Epithelial cell of prostate (primary cell): Measurements from ENCODE around the gene ZNF638.
"Not testable (repeated sequence)": the region's sequence is repeated elsewhere in the genome, so short reads cannot be mapped to it uniquely, and the experiment has no call there.

Source experiments
- DNase-seq: peaks from one replicate; pipeline ENCODE4 v3.0.0-alpha.2; 2011; ENCODE audit warnings: low read depth, low spot score
- H3K27ac ChIP-seq: fragments of 450-650 bp; 2 replicates; pipeline ENCODE4 v1.5.1; 2017; ENCODE audit warnings: mild to moderate bottlenecking

Gene ZNF638, protein sequence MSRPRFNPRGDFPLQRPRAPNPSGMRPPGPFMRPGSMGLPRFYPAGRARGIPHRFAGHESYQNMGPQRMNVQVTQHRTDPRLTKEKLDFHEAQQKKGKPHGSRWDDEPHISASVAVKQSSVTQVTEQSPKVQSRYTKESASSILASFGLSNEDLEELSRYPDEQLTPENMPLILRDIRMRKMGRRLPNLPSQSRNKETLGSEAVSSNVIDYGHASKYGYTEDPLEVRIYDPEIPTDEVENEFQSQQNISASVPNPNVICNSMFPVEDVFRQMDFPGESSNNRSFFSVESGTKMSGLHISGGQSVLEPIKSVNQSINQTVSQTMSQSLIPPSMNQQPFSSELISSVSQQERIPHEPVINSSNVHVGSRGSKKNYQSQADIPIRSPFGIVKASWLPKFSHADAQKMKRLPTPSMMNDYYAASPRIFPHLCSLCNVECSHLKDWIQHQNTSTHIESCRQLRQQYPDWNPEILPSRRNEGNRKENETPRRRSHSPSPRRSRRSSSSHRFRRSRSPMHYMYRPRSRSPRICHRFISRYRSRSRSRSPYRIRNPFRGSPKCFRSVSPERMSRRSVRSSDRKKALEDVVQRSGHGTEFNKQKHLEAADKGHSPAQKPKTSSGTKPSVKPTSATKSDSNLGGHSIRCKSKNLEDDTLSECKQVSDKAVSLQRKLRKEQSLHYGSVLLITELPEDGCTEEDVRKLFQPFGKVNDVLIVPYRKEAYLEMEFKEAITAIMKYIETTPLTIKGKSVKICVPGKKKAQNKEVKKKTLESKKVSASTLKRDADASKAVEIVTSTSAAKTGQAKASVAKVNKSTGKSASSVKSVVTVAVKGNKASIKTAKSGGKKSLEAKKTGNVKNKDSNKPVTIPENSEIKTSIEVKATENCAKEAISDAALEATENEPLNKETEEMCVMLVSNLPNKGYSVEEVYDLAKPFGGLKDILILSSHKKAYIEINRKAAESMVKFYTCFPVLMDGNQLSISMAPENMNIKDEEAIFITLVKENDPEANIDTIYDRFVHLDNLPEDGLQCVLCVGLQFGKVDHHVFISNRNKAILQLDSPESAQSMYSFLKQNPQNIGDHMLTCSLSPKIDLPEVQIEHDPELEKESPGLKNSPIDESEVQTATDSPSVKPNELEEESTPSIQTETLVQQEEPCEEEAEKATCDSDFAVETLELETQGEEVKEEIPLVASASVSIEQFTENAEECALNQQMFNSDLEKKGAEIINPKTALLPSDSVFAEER (N-terminal part only)

DNA sequence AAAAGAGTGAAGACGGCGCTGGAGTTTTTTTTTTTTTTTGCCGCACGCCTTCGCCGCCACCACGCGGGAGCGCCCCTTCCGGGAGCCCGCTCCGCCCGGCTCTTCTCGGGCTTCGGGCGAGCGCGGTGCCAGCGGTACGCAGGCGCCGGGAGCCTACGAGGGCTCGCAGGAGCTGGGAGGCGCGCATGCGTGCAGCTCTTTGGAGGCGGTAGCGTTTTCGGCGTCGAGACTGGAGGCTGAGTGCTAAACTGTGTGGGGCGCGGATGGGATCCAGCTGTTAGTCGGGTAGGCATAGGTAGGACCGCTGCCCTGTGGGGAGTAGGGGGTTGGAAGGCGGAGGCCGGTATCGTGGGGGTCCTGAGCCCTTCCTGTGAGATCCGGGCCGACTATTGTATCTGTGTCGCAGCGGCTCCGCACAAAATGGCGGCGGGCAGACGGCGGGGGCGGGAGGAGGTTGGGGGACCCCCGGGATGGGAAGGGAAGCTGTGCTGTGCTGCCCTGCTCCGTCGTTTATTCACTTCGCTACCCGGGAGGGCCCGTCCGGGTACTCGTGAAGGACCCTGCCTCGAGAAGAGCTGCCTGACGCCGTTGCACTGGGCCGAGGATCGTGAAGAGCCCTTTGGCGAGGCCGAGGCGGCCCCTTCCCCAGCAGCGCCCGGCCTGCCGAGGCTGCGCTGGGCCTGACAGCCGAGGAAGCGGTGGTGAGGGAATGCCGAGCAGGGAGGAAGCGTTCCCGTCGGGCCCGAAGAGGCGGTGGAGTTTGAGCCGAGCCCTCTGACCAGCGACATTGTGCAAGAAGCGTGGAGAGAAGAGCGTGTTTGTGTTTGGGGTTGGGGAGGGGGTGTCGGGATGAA, at the start of gene ZNF638:
Gene ZNF638 (plus strand): TSS at position 202 of the 854 bp plus-strand sequence. CDS start 17,173 bp downstream, outside the sequence.
- DNase-seq, result peak; percentile 43
- H3K27ac ChIP-seq, result peak within 1 kb of the TSS; percentile 39

DNA sequence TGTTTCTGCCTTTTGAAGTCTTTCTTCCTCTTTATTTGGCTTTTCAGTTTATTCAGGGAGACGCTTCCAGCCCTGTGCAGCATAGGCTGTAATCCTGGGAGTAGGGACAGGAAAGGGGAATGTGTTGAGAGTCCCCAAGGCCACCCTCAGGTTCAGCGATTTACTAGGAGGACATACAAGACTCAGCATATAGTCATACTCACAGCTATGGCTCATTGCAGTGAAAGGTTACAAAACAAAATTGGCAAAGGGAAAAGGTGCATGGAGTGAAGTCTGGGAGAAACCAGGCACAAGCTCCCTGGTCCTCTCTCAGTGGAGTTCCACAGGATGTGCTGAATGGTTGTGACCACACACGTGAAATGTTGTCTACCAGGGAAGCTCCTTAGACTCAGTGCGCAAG, 49.6 kb upstream of the ZNF638 start:
- no peak overlapping the region for H3K27ac ChIP-seq
- no peak for DNase-seq

DNA sequence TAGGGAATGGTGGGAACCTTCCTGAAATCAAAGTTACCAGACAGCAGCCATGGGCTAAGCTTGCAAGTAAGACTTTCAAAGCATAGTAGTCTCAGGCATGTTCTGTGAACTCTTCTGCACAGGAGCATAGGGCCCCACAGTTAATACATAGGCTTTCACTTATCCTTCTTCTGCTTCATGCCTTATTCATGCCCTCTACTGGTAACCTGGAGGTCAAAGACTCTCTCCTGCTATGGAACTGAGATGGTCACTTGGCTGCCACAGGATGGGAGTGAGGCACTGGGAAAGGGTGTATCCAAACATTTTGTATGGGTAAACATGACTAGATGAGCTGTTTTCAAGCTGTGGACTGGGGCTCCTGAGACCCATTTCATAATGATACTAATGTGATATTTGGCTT, 49.1 kb upstream of the ZNF638 start:
- no peak for DNase-seq
- no peak overlapping the region for H3K27ac ChIP-seq

DNA sequence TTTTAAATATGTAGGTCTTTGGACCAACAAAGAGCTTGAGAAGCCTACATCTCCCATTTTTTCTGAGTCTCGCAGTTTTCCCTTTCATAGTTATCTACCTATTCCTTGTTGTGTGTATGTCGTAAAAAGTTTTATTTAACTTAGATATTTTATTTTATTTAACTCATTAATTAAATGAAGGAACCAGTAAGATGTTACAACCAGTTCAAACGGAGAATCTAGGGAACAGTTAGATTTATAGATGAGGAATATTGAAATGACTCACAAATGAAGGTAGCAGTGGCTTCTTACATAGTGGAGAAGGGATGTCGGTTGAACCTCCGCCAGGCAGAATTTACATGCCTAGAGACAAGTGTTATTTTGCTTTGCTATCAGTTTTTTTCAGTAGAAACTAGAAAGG, 48.5 kb upstream of the ZNF638 start:
- no peak for DNase-seq
- H3K27ac ChIP-seq, result no peak overlapping the region

DNA sequence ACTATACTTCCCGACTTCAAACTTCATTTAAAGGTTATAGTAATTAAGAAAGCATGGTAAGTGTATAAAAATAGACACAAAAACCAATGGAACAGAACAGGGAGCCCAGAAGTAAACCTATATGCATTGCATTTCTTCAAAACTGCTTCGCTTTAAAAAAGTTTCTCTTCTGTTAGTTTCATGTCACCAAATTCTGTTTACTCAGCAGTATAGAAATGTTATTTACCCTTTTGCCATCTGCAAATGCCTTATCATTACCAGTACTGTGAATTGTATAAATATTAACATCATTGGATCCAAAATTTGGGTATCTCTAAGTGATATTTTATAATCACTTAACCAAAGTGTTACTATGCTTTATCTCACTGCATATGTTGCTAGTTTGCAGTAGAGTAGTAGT, 45.9 kb upstream of the ZNF638 start:
- no peak overlapping the region for H3K27ac ChIP-seq
- DNase-seq, result no peak

DNA sequence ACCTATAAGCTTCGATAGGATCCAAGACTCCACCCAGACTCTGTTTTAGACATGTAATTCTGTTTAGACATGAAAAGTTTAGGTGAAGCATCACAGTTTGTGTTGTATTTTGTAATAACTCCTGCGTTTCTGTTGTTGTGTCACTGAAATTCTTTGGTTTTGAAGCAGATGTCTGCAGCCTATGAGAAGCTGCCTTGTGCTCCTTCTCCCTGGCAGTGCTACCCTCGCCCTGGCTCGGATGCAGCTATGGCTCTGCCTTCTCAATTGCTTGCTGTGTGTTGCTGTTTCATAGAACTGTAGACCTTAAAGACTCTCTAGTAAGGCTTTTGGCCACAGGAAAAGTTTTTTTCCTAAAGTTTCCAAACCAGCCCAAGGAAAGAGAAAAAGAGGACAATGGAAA, 40.2 kb upstream of the ZNF638 start:
- H3K27ac ChIP-seq, result no peak overlapping the region
- DNase-seq, result no peak

DNA sequence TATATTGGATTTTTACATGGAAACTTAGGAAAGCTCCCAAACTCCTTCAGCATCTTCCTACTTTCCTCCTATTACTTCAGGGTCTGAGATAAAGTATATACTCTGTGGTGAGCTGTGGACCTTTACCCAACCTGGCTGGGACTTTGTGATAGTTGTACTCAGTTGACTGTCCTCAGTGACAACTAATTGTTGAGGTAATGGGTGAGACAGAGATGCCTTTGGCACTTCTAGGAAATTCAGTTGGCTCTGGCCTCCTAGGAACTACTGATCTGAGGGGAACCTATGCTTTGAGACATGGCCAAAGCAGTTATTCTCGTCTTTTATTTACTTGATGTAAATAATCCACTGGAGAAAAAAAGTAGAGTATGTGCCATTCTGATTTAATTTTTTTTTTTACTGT, 39.4 kb upstream of the ZNF638 start:
- DNase-seq, result no peak
- no peak overlapping the region for H3K27ac ChIP-seq

DNA sequence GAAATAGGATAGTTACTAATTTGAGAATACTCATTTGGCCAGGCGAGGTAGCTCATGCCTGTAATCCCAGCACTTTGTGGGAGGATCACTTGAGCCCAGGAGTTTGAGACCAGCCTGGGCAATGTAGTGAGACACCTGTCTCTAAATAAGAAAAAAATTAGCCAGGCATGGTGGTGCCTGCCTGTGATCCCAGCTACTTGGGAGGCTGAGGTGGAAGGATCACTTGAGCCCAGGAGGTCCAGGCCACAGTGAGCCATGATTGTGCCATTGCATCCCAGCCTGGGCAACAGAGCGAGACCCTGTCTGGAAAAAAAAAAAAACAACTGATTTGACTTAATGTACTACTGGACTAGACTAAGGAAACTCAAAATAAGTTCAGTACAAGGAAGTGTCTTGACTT, 32.7 kb upstream of the ZNF638 start:
- DNase-seq, result no peak
- no peak overlapping the region for H3K27ac ChIP-seq

DNA sequence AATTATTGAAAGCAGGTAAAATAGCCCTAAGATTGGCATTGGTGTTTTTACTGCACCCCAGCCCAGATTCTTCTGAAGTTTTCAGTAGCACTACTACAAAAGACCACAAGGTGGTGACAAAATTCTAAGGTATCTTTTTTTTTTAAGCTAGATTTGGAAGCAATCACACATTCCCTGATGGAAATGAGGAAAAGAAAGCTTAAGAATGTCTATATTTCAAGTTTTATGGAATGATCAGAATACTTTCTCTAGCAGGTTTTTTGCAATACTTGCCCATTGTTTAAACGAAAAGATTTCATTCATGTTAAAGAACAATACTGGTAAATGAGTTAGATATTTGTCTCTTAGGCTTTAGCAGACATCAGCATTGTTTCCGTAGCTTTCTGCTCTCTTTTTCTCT, 32.1 kb upstream of the ZNF638 start:
- DNase-seq, result no peak
- no peak overlapping the region for H3K27ac ChIP-seq

DNA sequence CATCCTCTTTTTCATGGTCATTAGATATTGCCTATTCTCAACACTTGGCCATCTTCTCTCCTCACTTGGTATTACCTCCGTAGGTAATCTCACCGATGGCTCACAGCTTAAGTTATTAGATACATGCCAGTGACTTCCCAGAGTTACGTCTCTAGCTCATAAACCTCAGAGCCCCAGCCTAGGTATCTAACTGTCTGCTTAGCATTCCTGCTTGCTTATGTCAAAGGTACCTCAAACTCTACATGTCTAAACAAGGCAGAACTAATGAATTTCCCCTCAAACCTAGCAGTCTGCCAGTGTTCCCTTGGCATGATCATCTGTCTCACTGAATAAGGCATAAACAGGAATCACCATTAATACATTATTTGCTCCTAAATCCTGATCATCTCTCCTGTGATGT, 27.7 kb upstream of the ZNF638 start:
- peak; percentile 58 for DNase-seq
- no peak overlapping the region for H3K27ac ChIP-seq

DNA sequence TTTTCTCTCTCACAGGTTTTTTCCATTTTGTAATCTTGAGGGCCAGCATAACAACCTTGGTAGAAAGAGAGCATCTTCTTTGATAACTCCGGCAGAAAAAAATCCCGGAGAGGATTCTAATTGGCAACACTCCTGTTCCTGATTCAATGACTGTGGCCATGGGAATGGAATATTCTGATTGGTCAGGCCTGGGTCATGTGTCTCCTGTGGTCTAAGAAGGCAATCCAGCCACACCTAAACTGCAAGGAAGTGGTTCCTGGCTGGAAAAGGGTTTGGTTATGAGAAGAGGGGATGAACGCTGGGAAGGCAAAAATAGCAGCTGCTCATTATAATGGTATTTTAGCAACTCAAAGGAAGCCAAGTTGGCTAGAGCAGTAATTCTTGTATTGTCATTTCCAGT, 24.8 kb upstream of the ZNF638 start:
- no peak for DNase-seq

DNA sequence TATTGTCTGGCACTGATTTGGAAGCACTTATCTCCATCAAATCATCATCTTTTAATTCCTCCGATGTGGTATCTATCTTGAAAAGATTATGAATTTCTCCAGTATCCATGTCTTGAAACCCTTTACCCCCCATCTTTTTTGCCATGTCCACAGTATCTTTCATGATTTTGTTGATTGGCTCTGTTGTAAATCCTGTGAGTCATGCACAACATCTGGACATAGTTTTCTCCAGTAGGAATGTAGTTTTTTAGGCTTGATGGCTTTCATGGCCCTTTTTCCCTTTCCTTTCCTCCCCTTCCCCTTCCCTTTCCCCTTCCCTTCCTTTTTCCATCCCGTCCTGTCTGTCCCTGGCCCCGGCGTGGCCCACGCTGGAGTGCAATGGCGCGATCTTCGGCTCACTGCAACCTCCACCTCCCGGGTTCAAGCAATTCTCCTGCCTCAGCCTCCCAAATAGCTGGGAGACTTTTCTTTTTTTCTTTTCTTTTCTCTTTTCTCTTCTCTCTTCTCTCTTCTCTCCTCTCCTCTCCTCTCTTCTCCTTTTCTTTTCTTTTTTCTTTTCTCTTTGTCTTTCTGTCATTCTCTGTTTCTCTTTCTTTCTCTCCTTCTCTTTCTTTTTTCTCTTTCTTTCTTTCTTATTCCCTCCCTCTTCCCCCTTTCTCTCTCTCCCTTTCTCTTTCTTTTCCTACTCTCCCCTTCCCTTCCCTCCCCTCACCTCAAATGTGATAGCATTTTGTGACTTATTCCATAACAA, 18.4 kb upstream of the ZNF638 start:
- DNase-seq, result no peak
- H3K27ac ChIP-seq, result no peak overlapping the region

More for the DNA sequence above, 24.8 kb upstream of the ZNF638 start:
- H3K27ac ChIP-seq, result no peak overlapping the region

DNA sequence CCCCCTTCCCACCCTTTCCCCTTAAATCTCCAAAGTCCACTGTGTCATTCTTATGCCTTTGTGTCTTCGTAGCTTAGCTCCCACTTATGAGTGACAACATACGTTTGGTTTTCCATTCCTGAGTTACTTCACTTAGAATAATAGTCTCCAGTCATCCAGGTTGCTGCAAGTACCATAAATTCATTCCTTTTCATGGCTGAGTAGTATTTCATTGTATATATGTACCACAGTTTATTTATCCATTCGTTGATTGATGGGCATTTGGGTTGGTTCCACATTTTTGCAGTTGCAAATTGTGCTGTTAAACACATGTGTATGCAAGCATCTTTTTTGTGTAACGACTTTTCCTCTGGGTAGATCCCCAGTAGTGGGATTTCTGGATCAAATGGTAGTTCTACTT, 14.5 kb upstream of the ZNF638 start:
- H3K27ac ChIP-seq, result no peak overlapping the region
- DNase-seq, result no peak

DNA sequence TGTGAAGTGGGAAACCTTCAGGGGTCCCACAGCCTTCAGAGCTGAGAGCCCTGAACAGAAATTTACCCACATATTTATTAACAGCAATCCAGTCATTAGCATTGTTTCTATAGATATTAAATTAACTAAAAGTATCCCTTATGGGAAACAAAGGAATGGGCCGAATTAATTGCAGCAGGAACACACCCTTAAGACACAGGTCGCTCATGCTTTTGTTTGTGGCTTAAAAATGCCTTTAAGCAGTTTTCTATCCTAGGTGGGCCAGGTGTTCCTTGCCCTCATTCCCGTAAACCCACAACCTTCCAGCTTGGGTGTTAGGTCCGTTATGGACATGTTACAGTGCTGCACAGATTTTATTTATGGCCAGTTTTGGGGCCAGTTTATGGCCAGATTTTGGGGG, 13.7 kb upstream of the ZNF638 start:
- not testable (repeated sequence) for H3K27ac ChIP-seq, DNase-seq

DNA sequence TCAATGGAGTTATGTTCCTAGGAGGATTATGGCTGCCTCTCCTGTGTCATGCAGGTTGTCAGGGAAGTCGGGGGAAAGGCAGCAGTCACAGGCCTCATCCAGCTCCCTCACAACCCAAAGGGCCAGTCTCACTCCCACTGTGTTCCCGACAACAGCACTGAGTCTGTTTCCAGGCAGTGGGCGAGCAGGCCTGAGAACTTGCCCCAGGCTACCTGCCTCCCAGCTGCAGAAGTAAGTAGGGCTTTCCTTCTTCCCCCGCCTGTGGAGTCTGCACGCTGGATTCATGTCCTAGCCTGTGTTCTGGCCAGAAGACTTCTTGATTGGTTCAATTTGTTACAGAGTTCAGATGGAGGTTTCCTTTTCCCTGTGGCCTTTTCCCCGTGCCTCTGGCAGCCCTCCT, 8.2 kb upstream of the ZNF638 start:
- no peak for DNase-seq
- H3K27ac ChIP-seq, result no peak overlapping the region

DNA sequence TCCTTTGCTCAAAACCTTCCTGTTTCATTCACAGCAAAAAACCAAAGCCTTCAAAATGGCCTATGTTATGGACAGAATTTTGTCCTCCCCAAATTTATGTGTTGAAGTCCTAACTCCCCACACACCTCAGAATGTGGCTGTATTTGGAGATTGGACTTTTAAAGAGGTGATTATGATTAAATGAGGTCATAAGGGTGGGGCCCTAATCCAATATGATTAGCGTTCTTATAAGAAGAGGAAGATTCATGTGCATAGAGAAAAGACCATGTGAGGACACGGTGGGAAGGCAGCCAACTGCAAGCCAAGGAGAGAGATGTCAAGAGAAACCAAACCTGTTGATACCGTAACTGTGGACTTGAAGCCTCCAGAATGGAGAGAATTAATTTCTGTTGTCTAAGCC, 4.6 kb upstream of the ZNF638 start:
- no peak for DNase-seq
- H3K27ac ChIP-seq, result no peak overlapping the region

DNA sequence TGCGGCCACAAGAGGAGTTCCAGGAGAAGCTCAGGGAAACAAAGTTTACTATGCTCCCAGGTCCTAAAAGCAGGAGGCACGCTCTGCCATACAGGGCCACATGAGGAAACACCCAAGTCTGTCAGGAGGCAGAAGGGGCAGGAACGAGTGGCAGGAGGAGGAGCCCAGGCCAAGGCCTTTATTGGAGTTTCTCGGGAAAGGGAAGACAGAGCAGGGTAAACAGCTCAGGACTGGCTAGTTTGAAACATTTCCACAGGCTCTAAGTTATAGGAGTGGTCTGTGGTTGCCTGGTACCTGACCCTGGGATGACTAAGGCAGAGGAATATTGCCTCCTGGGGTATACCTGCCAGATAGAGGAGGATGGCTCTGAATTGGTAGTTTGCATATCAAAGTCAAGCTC, 3.7 kb upstream of the ZNF638 start:
- no peak for DNase-seq

DNA sequence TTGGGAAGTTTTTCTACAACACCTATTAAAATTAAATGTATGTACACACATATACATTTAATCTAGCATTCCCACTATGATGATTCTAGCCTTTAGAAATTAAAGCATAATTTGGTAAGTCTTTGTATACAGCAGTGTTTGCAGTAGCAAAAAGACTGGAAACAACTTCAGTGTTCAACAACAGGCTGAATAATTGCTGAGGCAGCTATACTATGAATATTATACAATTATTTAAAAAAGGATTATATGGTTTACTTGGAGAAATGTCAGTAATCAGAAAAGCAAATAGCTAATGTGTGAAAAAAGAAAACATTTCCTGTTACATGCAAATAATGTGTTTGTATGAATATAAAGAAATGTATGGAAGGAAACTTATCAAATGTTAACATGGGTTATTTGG, 1.4 kb upstream of the ZNF638 start:
- H3K27ac ChIP-seq, result no peak overlapping the region
- DNase-seq, result no peak

More for the DNA sequence above, 3.7 kb upstream of the ZNF638 start:
- no peak overlapping the region for H3K27ac ChIP-seq
